GM12801 (cell line): Measurements from ENCODE around the gene CDH11.

Source experiments
- CTCF ChIP-seq: IDR thresholded peaks from one replicate; pipeline ENCODE4 v1.5.1; 2011; ENCODE audit warnings: control low read depth; ENCODE audit not compliant: insufficient read length; ENCODE audit errors: extremely low read depth

The CDH11 gene

GRCh38 chr16:65057184-65057583, 64.7 kb downstream of the CDH11 start:
- TF ChIP-seq CTCF = no peak

- no peak for TF ChIP-seq CTCF
Measured at GRCh38 chr16:65054457-65054856, 67.4 kb downstream of the CDH11 start.

- no peak for TF ChIP-seq CTCF
Measured at GRCh38 chr16:65049679-65050078, 72.2 kb downstream of the CDH11 start.

- TF ChIP-seq CTCF = no peak
Measured at GRCh38 chr16:65045961-65046360, 75.9 kb downstream of the CDH11 start.

- TF ChIP-seq CTCF = no peak
Measured at GRCh38 chr16:65044873-65045272, 77.0 kb downstream of the CDH11 start.

GRCh38 chr16:65044026-65044425, 77.8 kb downstream of the CDH11 start:
- no peak for TF ChIP-seq CTCF

DNA sequence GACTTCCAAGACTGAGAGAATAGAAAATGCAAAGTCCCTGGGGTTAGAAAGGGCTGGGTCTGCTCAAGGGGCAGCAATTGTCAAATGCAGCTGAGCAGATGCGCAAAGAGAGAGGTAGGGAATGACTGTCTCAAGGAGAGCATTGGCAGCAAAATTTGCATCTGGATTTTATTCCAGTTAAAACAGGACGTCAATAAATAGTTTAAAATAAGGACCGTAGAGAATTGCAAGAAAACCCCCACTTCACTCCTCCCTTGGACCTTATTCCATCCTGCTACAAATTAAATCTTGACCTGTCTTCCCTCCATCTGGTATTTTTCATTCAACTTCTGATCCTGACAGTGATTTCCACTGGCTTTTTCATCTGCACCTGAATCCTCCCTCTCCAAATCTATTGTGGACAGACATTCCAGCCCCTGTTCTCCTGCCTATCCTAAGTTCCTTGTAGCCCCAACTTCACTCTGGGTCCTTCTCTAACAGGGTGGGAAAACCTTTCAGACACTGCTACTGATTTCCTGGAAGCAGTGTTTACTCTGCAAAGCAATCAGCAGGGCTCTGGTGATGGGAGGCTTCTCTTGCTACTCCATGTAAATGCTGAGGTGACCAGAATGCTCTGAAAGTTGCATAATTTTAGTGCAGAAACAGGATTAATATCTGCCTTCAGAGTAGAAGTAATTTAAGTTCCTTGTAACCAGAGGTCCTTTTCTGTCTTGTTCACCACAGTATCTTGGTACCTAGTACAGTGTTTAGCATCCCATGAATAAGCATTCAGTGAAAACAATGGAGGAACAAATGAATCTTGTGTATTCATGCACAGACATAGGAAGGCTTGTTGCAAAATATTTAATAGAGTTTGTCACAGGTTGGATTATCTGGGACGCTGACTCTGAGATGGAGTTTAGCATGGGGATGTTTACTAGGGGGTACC, 79.2 kb downstream of the CDH11 start:
- no peak for TF ChIP-seq CTCF
